GM12865 (cell line): ENCODE data around the gene WDSUB1.

Experiments
- DNase-seq: peaks from one replicate; pipeline ENCODE4 v3.0.0; 2010; ENCODE audit warnings: low read depth
- H3K4me3 ChIP-seq: 2 replicates; pipeline ENCODE4 v1.5.1; 2011; ENCODE audit warnings: mild to moderate bottlenecking, low read depth, low read length, control low read depth
- TF ChIP-seq, protein P1 (sequence below): IDR thresholded peaks from 2 replicates; pipeline ENCODE4 v1.5.1; 2011; ENCODE audit warnings: low read length, control low read depth, low read depth, inconsistent platforms; ENCODE audit not compliant: insufficient read depth; ENCODE audit errors: missing control alignments

Gene WDSUB1

DNA sequence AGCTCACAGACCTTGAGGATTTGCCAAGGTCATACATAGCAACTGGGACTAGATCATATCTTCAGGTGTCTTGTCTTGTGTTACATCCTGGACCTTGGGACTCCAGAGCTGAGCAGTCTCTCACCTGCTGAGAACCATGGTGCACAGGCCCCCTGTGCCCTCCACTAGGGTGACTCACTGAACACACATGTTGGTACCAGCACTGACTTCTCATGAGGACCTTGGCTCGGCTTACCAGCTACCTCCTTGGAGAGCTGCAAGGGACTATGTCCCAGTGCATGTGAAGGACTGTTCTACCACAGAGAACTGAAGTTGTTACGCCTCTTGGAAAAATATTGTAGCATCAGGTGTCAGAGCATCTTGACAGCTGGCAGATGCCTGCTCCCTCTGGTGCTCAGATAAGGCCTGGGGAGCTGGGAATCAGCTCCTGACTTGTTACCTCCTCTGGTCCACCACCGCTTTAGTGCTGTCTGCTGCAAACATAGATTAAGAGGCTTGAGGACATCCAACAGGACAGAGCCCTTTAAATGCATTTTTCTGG, 72.1 kb downstream of the WDSUB1 start:
- H3K4me3 ChIP-seq: no peak overlapping the region
- no peak for DNase-seq
- TF ChIP-seq, protein P1, sequence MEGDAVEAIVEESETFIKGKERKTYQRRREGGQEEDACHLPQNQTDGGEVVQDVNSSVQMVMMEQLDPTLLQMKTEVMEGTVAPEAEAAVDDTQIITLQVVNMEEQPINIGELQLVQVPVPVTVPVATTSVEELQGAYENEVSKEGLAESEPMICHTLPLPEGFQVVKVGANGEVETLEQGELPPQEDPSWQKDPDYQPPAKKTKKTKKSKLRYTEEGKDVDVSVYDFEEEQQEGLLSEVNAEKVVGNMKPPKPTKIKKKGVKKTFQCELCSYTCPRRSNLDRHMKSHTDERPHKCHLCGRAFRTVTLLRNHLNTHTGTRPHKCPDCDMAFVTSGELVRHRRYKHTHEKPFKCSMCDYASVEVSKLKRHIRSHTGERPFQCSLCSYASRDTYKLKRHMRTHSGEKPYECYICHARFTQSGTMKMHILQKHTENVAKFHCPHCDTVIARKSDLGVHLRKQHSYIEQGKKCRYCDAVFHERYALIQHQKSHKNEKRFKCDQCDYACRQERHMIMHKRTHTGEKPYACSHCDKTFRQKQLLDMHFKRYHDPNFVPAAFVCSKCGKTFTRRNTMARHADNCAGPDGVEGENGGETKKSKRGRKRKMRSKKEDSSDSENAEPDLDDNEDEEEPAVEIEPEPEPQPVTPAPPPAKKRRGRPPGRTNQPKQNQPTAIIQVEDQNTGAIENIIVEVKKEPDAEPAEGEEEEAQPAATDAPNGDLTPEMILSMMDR: no peak

DNA sequence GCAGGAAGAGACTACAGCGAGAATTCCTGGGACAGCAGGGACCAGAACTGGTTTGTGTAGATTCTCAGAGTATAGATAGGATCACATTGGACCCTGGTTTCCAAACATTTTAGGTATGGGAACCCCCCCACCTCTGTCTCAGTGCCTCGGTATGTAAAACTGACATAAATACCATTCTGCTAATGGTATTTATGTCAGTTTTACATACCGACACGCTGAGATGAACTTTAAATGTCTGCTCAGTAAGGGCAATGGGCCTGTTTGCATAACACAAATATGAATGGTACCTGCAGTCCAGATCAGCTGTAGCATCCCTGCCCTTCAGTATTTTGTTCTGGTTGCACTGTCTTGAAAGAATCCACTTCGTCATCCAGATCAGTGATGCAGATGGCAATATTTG, 73.2 kb downstream of the WDSUB1 start:
- TF ChIP-seq, protein P1: no peak
- no peak for DNase-seq
- H3K4me3 ChIP-seq: no peak overlapping the region

DNA sequence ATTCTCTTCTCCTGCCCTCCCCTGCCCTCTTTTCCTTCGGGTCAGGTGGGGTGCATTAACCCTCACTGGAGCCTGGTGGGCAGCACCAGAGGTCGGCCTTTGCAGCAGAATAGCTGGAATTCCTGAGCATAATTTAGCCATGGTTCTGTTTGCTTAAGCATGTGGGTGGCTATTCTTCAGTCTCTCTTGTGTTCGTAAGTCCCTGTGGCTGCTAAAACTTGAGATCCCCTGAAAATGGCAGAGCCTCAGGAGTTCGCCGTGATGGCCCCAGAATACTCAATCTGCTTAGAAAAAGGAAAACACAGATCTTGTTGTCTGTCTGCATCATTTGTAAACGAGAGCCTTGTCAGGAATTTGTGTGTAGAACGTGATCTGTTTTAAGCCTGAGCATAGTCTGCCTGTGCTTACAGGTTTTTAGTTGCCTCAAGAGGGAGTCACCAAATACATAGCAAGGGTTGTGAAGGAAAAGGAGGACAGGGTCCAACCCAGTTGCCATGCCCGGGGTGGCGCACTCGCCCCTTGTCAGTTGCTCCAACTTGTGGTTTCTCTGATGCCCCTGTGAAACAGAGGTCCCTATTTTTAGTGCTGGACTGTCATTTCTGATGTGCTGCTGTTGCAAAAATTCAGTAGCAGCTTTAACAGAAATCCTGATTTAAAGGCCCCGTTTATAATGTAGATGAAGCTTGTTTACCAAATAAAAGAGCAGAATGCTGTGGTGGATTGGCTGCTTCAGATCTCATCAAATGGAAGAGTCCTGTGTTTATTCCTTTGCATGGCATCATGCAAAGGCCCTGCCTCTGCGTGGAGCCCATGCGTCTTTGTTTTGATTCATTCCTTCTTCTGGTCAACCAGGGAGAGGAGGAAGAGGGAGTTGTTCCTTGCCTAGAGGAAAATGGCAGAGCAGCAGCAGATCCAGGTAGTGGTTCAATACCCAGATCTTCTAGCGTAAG, 74.8 kb downstream of the WDSUB1 start:
- no peak overlapping the region for H3K4me3 ChIP-seq
- no peak for DNase-seq
- TF ChIP-seq, protein P1: no peak

DNA sequence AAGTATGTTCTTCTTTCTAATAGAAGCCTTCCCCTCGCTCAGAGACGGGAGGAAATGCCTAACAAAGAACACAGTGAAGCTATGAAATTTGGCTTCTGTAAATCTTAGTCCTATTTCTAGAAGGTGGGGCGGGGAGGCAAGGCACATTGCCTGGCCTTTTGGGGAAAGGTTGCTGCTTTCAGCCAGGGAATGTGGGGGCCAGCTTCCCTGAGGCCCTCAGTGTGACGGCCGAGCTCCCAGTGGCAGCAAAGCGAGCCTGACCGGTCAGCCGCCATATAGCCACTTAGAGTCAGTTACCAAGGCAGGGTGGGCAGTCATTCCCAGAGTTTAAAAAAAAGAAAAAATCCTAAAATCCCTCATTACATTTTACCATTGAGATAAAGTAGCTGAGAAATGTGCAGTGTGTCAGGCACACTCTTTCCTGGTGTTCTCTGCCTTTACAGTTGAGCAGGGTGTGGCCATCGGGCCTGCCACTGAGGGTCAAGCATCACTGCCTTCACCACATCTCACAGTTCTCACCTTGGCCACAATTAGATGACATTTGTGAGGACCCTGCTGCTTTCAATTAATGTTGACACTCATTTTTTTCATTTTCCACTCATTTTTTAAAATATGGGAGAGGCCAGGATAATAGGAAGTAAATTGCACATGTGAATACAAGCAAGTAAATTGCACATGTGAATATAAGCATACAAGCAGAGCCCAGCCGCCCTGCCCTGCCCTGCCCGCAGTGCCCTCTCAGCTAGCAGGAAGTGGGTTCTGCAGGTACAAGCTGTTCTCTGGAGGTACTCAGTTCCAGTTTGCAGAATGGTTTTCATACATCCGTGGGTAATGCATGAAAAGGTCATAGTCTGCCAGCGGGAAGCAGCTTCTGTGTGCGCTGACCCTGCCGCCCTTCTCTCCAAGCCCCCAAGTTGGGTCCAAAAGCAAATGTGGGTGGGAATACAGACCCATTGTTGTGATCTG, 76.9 kb downstream of the WDSUB1 start:
- DNase-seq: peak; percentile 63
- TF ChIP-seq, protein P1: no peak
- H3K4me3 ChIP-seq: no peak overlapping the region

DNA sequence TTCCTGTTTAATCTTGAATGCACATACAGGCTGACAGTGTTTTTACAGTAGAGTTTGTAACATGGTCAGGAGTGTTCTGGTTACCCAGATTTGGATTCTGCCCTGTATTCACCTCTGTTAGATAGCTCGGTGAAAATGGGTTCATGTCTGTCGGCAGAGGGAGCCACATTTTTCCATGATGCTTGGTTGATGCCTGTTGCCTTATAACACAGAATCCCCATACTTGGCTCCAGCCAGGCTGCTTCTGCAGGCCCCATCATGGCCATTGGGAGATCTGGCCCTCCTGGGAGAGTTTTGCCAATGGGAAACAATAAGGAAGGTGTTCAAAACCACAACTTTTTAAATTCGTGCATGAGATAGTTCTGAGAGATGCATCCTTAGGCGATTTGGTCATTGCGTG, 78.1 kb downstream of the WDSUB1 start:
- no peak for DNase-seq
- TF ChIP-seq, protein P1: no peak
- H3K4me3 ChIP-seq: no peak overlapping the region

DNA sequence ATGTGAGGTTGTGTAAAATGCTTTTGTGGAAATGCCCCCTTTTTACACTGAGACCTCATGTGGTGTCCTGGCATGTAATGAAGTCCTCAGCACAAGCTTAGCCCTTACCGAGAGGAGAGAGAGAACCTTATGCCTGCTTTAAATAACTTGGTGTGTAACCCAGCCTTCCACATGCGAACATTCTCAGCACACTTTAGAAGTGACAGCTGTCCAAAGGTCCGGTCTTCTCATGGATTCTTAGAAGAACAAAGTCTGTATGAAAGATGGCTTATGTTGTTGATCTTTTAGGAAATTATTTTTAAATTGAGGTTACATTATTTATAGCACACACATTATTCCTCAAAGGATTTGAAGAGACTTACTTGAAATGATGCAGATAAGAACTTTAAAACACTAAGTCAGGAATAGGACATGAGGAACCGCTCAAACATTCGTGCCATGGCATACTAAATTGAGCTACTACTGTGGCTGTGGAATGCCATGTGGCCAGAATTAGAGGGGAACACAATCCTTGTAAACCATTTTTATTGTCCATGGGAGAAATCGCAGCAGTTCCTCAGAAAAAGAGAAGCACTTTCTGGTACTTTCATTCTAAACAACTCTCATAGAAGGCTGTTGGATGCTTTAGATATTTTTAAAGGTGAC, 79.6 kb downstream of the WDSUB1 start:
- no peak for DNase-seq
- no peak overlapping the region for H3K4me3 ChIP-seq
- TF ChIP-seq, protein P1: no peak
